HG03135 (cell line): ENCODE results near the gene ZNF699.
A peak's percentile ranks its signal among the peaks of the same experiment; 100 is the strongest.
"Not testable (repeated sequence)": the region's sequence is repeated elsewhere in the genome, so short reads cannot be mapped to it uniquely, and the experiment has no call there.

ENCODE experiments used
- ATAC-seq: cut with Tn5 transposase; IDR thresholded peaks from one replicate; pipeline ENCODE4 v1.9.1; 2021; ENCODE audit warnings: mild to moderate bottlenecking, moderate library complexity; ENCODE audit not compliant: unreplicated experiment

ZNF699 gene

GRCh38 chr19:9309139-9309973 is at the start of gene ZNF699:
Gene ZNF699, minus strand, starts transcription at chr19:9309838. Its CDS starts 4,719 bp downstream, at chr19:9305119.
- ATAC-seq: peak; percentile 94

- no peak for ATAC-seq
These were observed 45.0 kb upstream of the ZNF699 start for GRCh38 chr19:9354651-9355050.

- no peak for ATAC-seq
These were observed 43.4 kb upstream of the ZNF699 start for GRCh38 chr19:9353011-9353410.

- no peak for ATAC-seq
These were observed 42.9 kb upstream of the ZNF699 start for GRCh38 chr19:9352505-9352904.

- ATAC-seq: no peak
These were observed 39.0 kb upstream of the ZNF699 start for GRCh38 chr19:9348671-9349070.

- ATAC-seq: no peak
These were observed 38.6 kb upstream of the ZNF699 start for GRCh38 chr19:9348253-9348652.

GRCh38 chr19:9345005-9345404 is 35.4 kb upstream of the ZNF699 start:
- no peak for ATAC-seq

GRCh38 chr19:9342610-9343304 is 33.1 kb upstream of the ZNF699 start:
- no peak for ATAC-seq

- ATAC-seq: no peak
These were observed 20.4 kb upstream of the ZNF699 start for GRCh38 chr19:9329999-9330398.

- ATAC-seq: no peak
These were observed 14.9 kb upstream of the ZNF699 start for GRCh38 chr19:9324584-9324962.

GRCh38 chr19:9323919-9324583 is 14.4 kb upstream of the ZNF699 start, which contains the start of gene ZNF559:
Gene ZNF559, plus strand, starts transcription at chr19:9324179. Its CDS starts 14,371 bp downstream, at chr19:9338550.
- peak; percentile 96 for ATAC-seq

GRCh38 chr19:9323557-9323918 is 13.9 kb upstream of the ZNF699 start:
- peak; percentile 16 for ATAC-seq

- not testable (repeated sequence) for ATAC-seq
These were observed 12.6 kb upstream of the ZNF699 start for GRCh38 chr19:9322201-9322600.

- not testable (repeated sequence) for ATAC-seq
These were observed 12.1 kb upstream of the ZNF699 start for GRCh38 chr19:9321756-9322155.

GRCh38 chr19:9321338-9321737 is 11.7 kb upstream of the ZNF699 start:
- no peak for ATAC-seq

- ATAC-seq: no peak
These were observed 4.1 kb upstream of the ZNF699 start for GRCh38 chr19:9313756-9314155.

- ATAC-seq: peak; percentile 58
These were observed 372 bp upstream of the ZNF699 start for GRCh38 chr19:9309974-9310446.

GRCh38 chr19:9308091-9308770 is 1.4 kb downstream of the ZNF699 start:
- no peak for ATAC-seq

GRCh38 chr19:9306443-9306842 is 3.2 kb downstream of the ZNF699 start:
- ATAC-seq: no peak

GRCh38 chr19:9296336-9296735 is 13.3 kb downstream of the ZNF699 start:
- ATAC-seq: no peak

GRCh38 chr19:9295411-9295849 is 14.2 kb downstream of the ZNF699 start:
- no peak for ATAC-seq
